ENCODE measurements around the gene CMSS1.

The CMSS1 gene

DNA sequence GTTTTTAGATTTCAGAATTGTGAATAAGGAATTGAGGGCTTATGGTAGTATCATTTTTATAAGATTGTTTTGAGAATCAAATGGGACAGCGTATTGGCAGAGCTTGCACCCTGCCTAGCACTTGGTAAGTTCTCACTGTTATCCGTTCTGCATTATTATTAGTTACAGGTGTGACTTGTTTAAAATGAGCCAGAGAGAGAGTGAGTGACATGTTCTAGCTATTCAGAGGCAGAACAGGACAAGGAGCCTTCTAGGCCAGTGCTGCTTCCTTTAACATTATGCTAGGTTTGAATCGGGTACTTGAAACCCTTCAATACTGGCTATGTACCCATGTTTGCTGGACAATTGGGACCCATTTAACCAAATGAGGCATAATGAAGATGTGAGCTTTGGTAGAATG, 162.9 kb downstream of the CMSS1 start:
- TF ChIP-seq CTCF (conservative IDR thresholded peaks at IDR 0.05; ENCODE audit: low read depth, low read length), result no peak
- no peak for DNase-seq (ENCODE audit: low read depth)
- no peak overlapping the region for H3K4me3 ChIP-seq (ENCODE audit: low read length)

DNA sequence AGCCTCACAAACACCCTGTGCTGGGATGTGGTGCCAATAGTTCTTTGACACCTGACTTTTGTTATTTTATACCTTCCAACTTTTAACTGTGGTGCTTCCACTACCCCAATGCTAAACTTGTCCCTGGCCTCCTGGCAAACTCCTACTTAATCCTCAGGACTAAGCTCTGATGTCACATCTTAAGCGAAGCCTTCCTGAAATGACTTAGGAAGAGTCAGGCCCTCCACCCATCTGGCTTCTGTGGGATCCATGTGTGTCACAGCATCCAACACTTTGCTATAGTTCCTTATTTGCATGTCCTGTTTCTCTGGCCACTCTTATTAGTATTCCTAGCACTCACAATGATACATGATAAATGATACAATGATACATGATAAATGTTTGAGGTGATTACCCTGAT, 163.5 kb downstream of the CMSS1 start:
- H3K4me3 ChIP-seq (ENCODE audit: low read length), result no peak overlapping the region
- no peak for DNase-seq (ENCODE audit: low read depth)
- no peak for TF ChIP-seq CTCF (conservative IDR thresholded peaks at IDR 0.05; ENCODE audit: low read depth, low read length)

GRCh38 chr3:99982650-99983049, 165.0 kb downstream of the CMSS1 start:
- DNase-seq (ENCODE audit: low read depth), result no peak
- H3K4me3 ChIP-seq (ENCODE audit: low read length), result no peak overlapping the region
- TF ChIP-seq CTCF (conservative IDR thresholded peaks at IDR 0.05; ENCODE audit: low read depth, low read length), result no peak

- no peak for DNase-seq (ENCODE audit: low read depth)
- H3K4me3 ChIP-seq (ENCODE audit: low read length), result no peak overlapping the region
- TF ChIP-seq CTCF (conservative IDR thresholded peaks at IDR 0.05; ENCODE audit: low read depth, low read length), result no peak
Observed at GRCh38 chr3:99984139-99984538, 166.5 kb downstream of the CMSS1 start.

- H3K4me3 ChIP-seq (ENCODE audit: low read length), result no peak overlapping the region
- DNase-seq (ENCODE audit: low read depth), result no peak
- TF ChIP-seq CTCF (conservative IDR thresholded peaks at IDR 0.05; ENCODE audit: low read depth, low read length), result no peak
Observed at GRCh38 chr3:99984668-99985067, 167.0 kb downstream of the CMSS1 start.

DNA sequence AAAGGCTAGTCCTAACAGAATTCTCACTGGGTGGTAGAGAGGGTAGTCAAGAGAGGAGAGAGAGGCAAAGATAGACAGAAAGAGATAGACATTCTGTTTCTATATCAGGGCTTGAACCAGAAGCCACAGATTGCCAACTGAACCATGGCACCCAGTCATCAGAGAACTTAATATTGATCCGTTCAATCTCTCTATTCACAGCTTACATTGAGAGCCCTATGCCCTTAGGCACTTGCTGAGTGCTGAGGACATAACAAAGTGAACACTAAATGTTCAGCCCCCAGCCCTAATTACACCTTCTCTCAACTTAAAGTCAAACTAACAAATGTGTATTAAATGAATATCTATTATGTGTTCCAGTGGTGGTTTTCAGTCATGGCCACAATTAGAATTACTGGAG, 172.5 kb downstream of the CMSS1 start:
- no peak for TF ChIP-seq CTCF (conservative IDR thresholded peaks at IDR 0.05; ENCODE audit: low read depth, low read length)
- no peak for DNase-seq (ENCODE audit: low read depth)
- H3K4me3 ChIP-seq (ENCODE audit: low read length), result no peak overlapping the region

GRCh38 chr3:99997293-99997692, 179.6 kb downstream of the CMSS1 start:
- DNase-seq (ENCODE audit: low read depth), result no peak
- TF ChIP-seq CTCF (conservative IDR thresholded peaks at IDR 0.05; ENCODE audit: low read depth, low read length), result no peak
- no peak overlapping the region for H3K4me3 ChIP-seq (ENCODE audit: low read length)
